ENCODE results near the gene TENM4. TPM values are rescaled to one million over a fixed set of nuclear protein-coding genes. Genes with fewer than 3 reads are reported as not detected.

The TENM4 gene
- total RNA-seq, 4 donors from 2014 or later, result 5.5 to 12.3 (median 8.9) TPM

- Histone ChIP-seq H3K27ac (peak overlapping the region in 1 of 4 donors; percentile 43), H3K9me3 (peaks cover 0 to 12% (median 0%) of the 10 kb centered on the region in 3 donors), H3K27me3 (no peaks in the 10 kb centered on the region), H3K36me3 (no peaks in the 10 kb centered on the region), H3K4me1 (peaks cover 0 to 52% (median 0%) of the 10 kb centered on the region in 3 donors), H3K4me3 (no peak overlapping the region)
- no peak for ATAC-seq
- TF ChIP-seq EP300 (IDR thresholded peaks at IDR 0.05) (no peak), POLR2AphosphoS5 (IDR thresholded peaks at IDR 0.05) (peak; percentile 35)
- 35 to 53% methylated on average over 5 to 8 of the region's 8 CpGs for WGBS, 2 donors (ENCODE audit: low coverage in 1 of 2)
Measured at GRCh38 chr11:79097246-79097875, 343.5 kb downstream of the TENM4 start.

GRCh38 chr11:79095424-79095823 lies 345.4 kb downstream of the TENM4 start:
- no peak for TF ChIP-seq CTCF (IDR thresholded peaks at IDR 0.05)
- TF ChIP-seq POLR2A (IDR thresholded peaks at IDR 0.05), result no peak
- no peak for TF ChIP-seq POLR2AphosphoS5 (IDR thresholded peaks at IDR 0.05)
- TF ChIP-seq EP300 (IDR thresholded peaks at IDR 0.05), result no peak
- Histone ChIP-seq H3K27me3 (no peaks in the 10 kb centered on the region), H3K36me3 (no peaks in the 10 kb centered on the region), H3K27ac (no peak overlapping the region), H3K9me3 (peaks cover 0 to 12% (median 0%) of the 10 kb centered on the region in 3 donors), H3K4me1 (peaks cover 0 to 40% (median 0%) of the 10 kb centered on the region in 3 donors), H3K4me3 (no peak overlapping the region)
- ATAC-seq, result no peak
- no CpG with 5 or more reads among the region's 3 CpGs for WGBS, 2 donors (ENCODE audit: low coverage in 1 of 2)

- no CpG with 5 or more reads among the region's 3 CpGs for WGBS, 2 donors (ENCODE audit: low coverage in 1 of 2)
- H3K27me3 ChIP-seq, result no peaks in the 10 kb centered on the region
- TF ChIP-seq POLR2A (IDR thresholded peaks at IDR 0.05) (no peak), EP300 (IDR thresholded peaks at IDR 0.05) (no peak), POLR2AphosphoS5 (IDR thresholded peaks at IDR 0.05) (no peak), CTCF (IDR thresholded peaks at IDR 0.05) (no peak)
- no peak overlapping the region for H3K4me3 ChIP-seq
- no peak overlapping the region for H3K27ac ChIP-seq
- H3K9me3 ChIP-seq, result peaks cover 0 to 12% (median 0%) of the 10 kb centered on the region in 3 donors
- H3K4me1 ChIP-seq, result peaks cover 0 to 36% (median 0%) of the 10 kb centered on the region in 3 donors
- no peaks in the 10 kb centered on the region for H3K36me3 ChIP-seq
- no peak for ATAC-seq
Measured at GRCh38 chr11:79094616-79095015, 346.2 kb downstream of the TENM4 start.

- H3K36me3 ChIP-seq, result no peaks in the 10 kb centered on the region
- no peaks in the 10 kb centered on the region for H3K27me3 ChIP-seq
- peaks cover 0 to 12% (median 0%) of the 10 kb centered on the region in 3 donors for H3K9me3 ChIP-seq
- ATAC-seq, result peak; percentile 92
- peaks cover 0 to 34% (median under 1%) of the 10 kb centered on the region in 3 donors for H3K4me1 ChIP-seq
- peak overlapping the region; percentile 25 to 69 (median 62) for H3K27ac ChIP-seq
- no peak overlapping the region for H3K4me3 ChIP-seq
- TF ChIP-seq CTCF (IDR thresholded peaks at IDR 0.05) (no peak), EP300 (IDR thresholded peaks at IDR 0.05) (no peak), POLR2AphosphoS5 (IDR thresholded peaks at IDR 0.05) (peak; percentile 75), POLR2A (IDR thresholded peaks at IDR 0.05) (no peak)
- 25 to 33% methylated on average over 1 of the region's 1 CpG for WGBS, 2 donors (ENCODE audit: low coverage in 1 of 2)
Measured at GRCh38 chr11:79092791-79093353, 348.0 kb downstream of the TENM4 start.

GRCh38 chr11:79090191-79090705 lies 350.6 kb downstream of the TENM4 start:
- H3K4me3 ChIP-seq, result no peak overlapping the region
- H3K36me3 ChIP-seq, result no peaks in the 10 kb centered on the region
- H3K27me3 ChIP-seq, result no peaks in the 10 kb centered on the region
- 81 to 86% methylated on average over 3 to 7 of the region's 8 CpGs for WGBS, 2 donors (ENCODE audit: low coverage in 1 of 2)
- peaks cover 0 to 12% (median 0%) of the 10 kb centered on the region in 3 donors for H3K9me3 ChIP-seq
- TF ChIP-seq POLR2A (IDR thresholded peaks at IDR 0.05) (no peak), EP300 (IDR thresholded peaks at IDR 0.05) (no peak), CTCF (IDR thresholded peaks at IDR 0.05) (no peak), POLR2AphosphoS5 (IDR thresholded peaks at IDR 0.05) (no peak)
- H3K27ac ChIP-seq, result no peak overlapping the region
- H3K4me1 ChIP-seq, result peaks cover 4 to 30% (median 4%) of the 10 kb centered on the region in 3 donors
- ATAC-seq, result no peak
